ENCODE measurements around the gene PRSS23.

- TF ChIP-seq CTCF (IDR thresholded peaks at IDR 0.05; ENCODE audit: poor library complexity) (no peak), EZH2phosphoT487 (IDR thresholded peaks at IDR 0.05; ENCODE audit: low read depth, severe bottlenecking, unreplicated experiment) (no peak)
Measured at GRCh38 chr11:86848132-86848531, 47.8 kb downstream of the PRSS23 start.

Data from hepatocyte (in vitro differentiated cells).